Measurements from ENCODE around the gene PYGL. TPM values are rescaled to one million over a fixed set of nuclear protein-coding genes. Genes with fewer than 3 reads are reported as not detected.

The PYGL gene
- total RNA-seq, 2 experiments from 2014 or later, result 1.0 to 1.3 TPM

Other genes with a start within 250 kb of the PYGL start
- 10 to 100 TPM; 72.6 to 73.6 TPM for gene NIN, start 113.3 kb downstream of the PYGL start, total RNA-seq
- gene ABHD12B, start 72.4 kb downstream of the PYGL start, total RNA-seq, result not detected
- gene TRIM9, start 150.6 kb upstream of the PYGL start, total RNA-seq, result 1 to 10 TPM; 1.6 to 2.0 TPM